GM23338 (cell line): ENCODE measurements around the gene PLPPR2. TPM values are rescaled to one million over a fixed set of nuclear protein-coding genes. Genes with fewer than 3 reads are reported as not detected.

Experiments used
- ATAC-seq: fragments of 200-7000 bp; cut with Tn5 transposase; 3 replicates; pipeline ENCODE4 v1.9.1; 2020
- DNase-seq: peaks from one replicate; pipeline ENCODE4 v3.0.0-alpha.2; 2015; ENCODE audit warnings: low spot score
- H2AFZ ChIP-seq: fragments of 200-600 bp; sonication (generic); 2 replicates; pipeline ENCODE4 v1.8.0; 2016; ENCODE audit warnings: antibody characterized with exemption, mild to moderate bottlenecking, moderate library complexity
- H3F3A ChIP-seq: fragments of 200-600 bp; sonication (generic); replicated peaks from 2 replicates; pipeline ENCODE4 v1.8.0; 2017; ENCODE audit warnings: antibody characterized with exemption, mixed run types, low read depth
- H3K27ac ChIP-seq: fragments of 200-600 bp; sonication (generic); 2 replicates; pipeline ENCODE4 v1.6.1; 2016; ENCODE audit warnings: low read depth
- H3K27me3 ChIP-seq: fragments of 200-600 bp; sonication (generic); 2 replicates; pipeline ENCODE4 v1.8.0; 2016; ENCODE audit warnings: mild to moderate bottlenecking, mixed run types, moderate library complexity; ENCODE audit not compliant: insufficient read depth
- H3K36me3 ChIP-seq: fragments of 200-600 bp; sonication (generic); 2 replicates; pipeline ENCODE4 v1.8.0; 2016; ENCODE audit warnings: mild to moderate bottlenecking; ENCODE audit not compliant: insufficient read depth
- H3K4me1 ChIP-seq: fragments of 200-600 bp; sonication (generic); 2 replicates; pipeline ENCODE4 v1.8.0; 2016; ENCODE audit warnings: mild to moderate bottlenecking, moderate library complexity; ENCODE audit not compliant: insufficient read depth
- H3K4me2 ChIP-seq: fragments of 200-600 bp; sonication (generic); 2 replicates; pipeline ENCODE4 v1.7.1; 2017; ENCODE audit warnings: mixed run types
- H3K4me3 ChIP-seq: fragments of 200-600 bp; sonication (generic); 2 replicates; pipeline ENCODE4 v1.6.1; 2016; ENCODE audit warnings: mixed run types
- H3K79me2 ChIP-seq: fragments of 200-600 bp; sonication (generic); replicated peaks from 2 replicates; pipeline ENCODE4 v1.8.0; 2017; ENCODE audit warnings: mild to moderate bottlenecking; ENCODE audit not compliant: insufficient read depth
- H3K9me2 ChIP-seq: fragments of 200-600 bp; sonication (generic); 2 replicates; pipeline ENCODE4 v1.8.0; 2017; ENCODE audit not compliant: insufficient read depth
- H4K20me1 ChIP-seq: fragments of 200-600 bp; sonication (generic); replicated peaks from 2 replicates; pipeline ENCODE4 v1.8.0; 2017; ENCODE audit warnings: mild to moderate bottlenecking; ENCODE audit not compliant: insufficient read depth
- H3K27ac Mint-ChIP-seq: 2 replicates; pipeline ENCODE4 v1.8.0; 2020; ENCODE audit warnings: inconsistent platforms, mild to moderate bottlenecking, moderate library complexity, mixed read lengths
- H3K27me3 Mint-ChIP-seq: 3 replicates; pipeline ENCODE4 v1.8.0; 2022; ENCODE audit warnings: low read depth, mild to moderate bottlenecking, moderate library complexity, mixed read lengths, inconsistent platforms; ENCODE audit not compliant: insufficient read depth, poor library complexity
- H3K36me3 Mint-ChIP-seq: 3 replicates; pipeline ENCODE4 v1.8.0; 2021; ENCODE audit warnings: low read depth, mild to moderate bottlenecking, inconsistent platforms, moderate library complexity, mixed read lengths
- H3K4me1 Mint-ChIP-seq: 3 replicates; pipeline ENCODE4 v1.8.0; 2020; ENCODE audit warnings: mild to moderate bottlenecking, inconsistent platforms, mixed read lengths
- H3K4me3 Mint-ChIP-seq: 3 replicates; pipeline ENCODE4 v1.8.0; 2021; ENCODE audit warnings: moderate library complexity, mild to moderate bottlenecking, inconsistent platforms, mixed read lengths
- H3K9me3 Mint-ChIP-seq: 3 replicates; pipeline ENCODE4 v1.8.0; 2020; ENCODE audit warnings: moderate library complexity, mild to moderate bottlenecking, inconsistent platforms, mixed read lengths
- EZH2phosphoT487 ChIP-seq: fragments of 200-600 bp; sonication (generic); IDR thresholded peaks from one replicate; pipeline ENCODE4 v1.8.1; 2018; ENCODE audit warnings: antibody characterized with exemption; ENCODE audit not compliant: unreplicated experiment
- NANOG ChIP-seq: IDR thresholded peaks from 2 replicates; pipeline ENCODE4 v1.6.1; 2016; ENCODE audit warnings: antibody characterized with exemption, borderline replicate concordance
- ZNF114 ChIP-seq: fragments of 250-450 bp; sonication (Bioruptor Pico); IDR thresholded peaks from 2 replicates; pipeline ENCODE4 v1.5.0; 2020; ENCODE audit warnings: mild to moderate bottlenecking, moderate library complexity
- polyA plus RNA-seq: library from polyadenylated mRNA; unstranded; fragments of >200 nt; fragmentation: Nextera tagmentation; extraction: Ambion mirVana; gene quantifications from 2 replicates; pipeline ENCODE4 v1.2.1, GENCODE V29; 2016
- total RNA-seq: library from RNA; depleted of rRNA; stranded (reverse); fragments of >200 nt; shearing (Covaris generic); gene quantifications from 2 replicates; pipeline ENCODE4 v1.2.3, GENCODE V29; 2014
- TF ChIP-seq, protein P1 (sequence below): fragments of 250-450 bp; sonication (Bioruptor Pico); IDR thresholded peaks from 2 replicates; pipeline ENCODE4 v1.5.0; 2020; ENCODE audit warnings: mild to moderate bottlenecking, moderate library complexity
- TF ChIP-seq, protein P2 (sequence below): IDR thresholded peaks from 2 replicates; pipeline ENCODE4 v1.6.1; 2016; ENCODE audit warnings: antibody characterized with exemption

PLPPR2 gene
- total and polyA plus RNA-seq, 2 experiments from 2014 or later: 9.0 to 12.0 TPM

DNA sequence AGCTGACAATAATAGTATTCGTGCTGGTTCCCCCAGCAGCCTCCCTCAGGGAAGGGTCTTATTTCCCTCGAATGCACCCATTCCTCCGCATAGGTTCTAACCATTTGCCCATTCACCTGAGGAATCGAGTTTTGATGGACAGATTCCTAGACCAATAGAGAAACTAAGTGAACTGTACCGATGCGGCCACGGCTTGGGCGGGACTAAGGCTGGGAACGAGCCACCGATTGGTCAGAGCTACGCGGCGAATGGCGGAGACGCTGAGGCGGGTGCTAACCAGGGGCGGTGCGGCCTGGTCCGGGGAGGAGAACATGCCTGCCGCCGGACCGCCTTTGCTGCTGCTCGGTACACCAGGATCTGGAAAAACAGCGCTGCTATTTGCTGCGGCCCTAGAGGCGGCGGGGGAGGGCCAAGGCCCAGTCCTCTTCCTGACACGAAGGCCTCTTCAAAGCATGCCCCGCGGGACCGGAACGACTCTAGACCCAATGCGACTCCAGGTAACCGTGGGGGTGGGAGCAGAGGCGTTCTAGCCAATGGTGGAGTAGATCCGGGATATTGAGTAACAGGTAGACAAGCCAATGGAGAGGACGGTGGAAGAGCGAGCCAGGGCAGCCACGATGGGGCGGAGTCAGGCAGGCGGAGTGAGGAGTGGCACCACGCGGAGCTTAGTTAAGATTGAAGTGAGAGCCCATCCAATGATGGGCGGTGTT is 19.4 kb downstream of the PLPPR2 start, which contains the start of gene SWSAP1 (continued):
- TF ChIP-seq, protein P1, sequence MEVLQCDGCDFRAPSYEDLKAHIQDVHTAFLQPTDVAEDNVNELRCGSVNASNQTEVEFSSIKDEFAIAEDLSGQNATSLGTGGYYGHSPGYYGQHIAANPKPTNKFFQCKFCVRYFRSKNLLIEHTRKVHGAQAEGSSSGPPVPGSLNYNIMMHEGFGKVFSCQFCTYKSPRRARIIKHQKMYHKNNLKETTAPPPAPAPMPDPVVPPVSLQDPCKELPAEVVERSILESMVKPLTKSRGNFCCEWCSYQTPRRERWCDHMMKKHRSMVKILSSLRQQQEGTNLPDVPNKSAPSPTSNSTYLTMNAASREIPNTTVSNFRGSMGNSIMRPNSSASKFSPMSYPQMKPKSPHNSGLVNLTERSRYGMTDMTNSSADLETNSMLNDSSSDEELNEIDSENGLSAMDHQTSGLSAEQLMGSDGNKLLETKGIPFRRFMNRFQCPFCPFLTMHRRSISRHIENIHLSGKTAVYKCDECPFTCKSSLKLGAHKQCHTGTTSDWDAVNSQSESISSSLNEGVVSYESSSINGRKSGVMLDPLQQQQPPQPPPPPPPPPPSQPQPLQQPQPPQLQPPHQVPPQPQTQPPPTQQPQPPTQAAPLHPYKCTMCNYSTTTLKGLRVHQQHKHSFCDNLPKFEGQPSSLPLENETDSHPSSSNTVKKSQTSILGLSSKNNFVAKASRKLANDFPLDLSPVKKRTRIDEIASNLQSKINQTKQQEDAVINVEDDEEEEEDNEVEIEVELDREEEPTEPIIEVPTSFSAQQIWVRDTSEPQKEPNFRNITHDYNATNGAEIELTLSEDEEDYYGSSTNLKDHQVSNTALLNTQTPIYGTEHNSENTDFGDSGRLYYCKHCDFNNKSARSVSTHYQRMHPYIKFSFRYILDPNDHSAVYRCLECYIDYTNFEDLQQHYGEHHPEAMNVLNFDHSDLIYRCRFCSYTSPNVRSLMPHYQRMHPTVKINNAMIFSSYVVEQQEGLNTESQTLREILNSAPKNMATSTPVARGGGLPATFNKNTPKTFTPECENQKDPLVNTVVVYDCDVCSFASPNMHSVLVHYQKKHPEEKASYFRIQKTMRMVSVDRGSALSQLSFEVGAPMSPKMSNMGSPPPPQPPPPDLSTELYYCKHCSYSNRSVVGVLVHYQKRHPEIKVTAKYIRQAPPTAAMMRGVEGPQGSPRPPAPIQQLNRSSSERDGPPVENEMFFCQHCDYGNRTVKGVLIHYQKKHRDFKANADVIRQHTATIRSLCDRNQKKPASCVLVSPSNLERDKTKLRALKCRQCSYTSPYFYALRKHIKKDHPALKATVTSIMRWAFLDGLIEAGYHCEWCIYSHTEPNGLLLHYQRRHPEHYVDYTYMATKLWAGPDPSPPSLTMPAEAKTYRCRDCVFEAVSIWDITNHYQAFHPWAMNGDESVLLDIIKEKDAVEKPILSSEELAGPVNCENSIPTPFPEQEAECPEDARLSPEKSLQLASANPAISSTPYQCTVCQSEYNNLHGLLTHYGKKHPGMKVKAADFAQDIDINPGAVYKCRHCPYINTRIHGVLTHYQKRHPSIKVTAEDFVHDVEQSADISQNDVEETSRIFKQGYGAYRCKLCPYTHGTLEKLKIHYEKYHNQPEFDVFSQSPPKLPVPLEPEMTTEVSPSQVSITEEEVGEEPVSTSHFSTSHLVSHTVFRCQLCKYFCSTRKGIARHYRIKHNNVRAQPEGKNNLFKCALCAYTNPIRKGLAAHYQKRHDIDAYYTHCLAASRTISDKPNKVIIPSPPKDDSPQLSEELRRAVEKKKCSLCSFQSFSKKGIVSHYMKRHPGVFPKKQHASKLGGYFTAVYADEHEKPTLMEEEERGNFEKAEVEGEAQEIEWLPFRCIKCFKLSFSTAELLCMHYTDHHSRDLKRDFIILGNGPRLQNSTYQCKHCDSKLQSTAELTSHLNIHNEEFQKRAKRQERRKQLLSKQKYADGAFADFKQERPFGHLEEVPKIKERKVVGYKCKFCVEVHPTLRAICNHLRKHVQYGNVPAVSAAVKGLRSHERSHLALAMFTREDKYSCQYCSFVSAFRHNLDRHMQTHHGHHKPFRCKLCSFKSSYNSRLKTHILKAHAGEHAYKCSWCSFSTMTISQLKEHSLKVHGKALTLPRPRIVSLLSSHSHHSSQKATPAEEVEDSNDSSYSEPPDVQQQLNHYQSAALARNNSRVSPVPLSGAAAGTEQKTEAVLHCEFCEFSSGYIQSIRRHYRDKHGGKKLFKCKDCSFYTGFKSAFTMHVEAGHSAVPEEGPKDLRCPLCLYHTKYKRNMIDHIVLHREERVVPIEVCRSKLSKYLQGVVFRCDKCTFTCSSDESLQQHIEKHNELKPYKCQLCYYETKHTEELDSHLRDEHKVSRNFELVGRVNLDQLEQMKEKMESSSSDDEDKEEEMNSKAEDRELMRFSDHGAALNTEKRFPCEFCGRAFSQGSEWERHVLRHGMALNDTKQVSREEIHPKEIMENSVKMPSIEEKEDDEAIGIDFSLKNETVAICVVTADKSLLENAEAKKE (CRISPR knock-in tag): no peak
- TF ChIP-seq NANOG: no peak
- TF ChIP-seq ZNF114 (CRISPR knock-in tag): no peak
- no peak for TF ChIP-seq EZH2phosphoT487

DNA sequence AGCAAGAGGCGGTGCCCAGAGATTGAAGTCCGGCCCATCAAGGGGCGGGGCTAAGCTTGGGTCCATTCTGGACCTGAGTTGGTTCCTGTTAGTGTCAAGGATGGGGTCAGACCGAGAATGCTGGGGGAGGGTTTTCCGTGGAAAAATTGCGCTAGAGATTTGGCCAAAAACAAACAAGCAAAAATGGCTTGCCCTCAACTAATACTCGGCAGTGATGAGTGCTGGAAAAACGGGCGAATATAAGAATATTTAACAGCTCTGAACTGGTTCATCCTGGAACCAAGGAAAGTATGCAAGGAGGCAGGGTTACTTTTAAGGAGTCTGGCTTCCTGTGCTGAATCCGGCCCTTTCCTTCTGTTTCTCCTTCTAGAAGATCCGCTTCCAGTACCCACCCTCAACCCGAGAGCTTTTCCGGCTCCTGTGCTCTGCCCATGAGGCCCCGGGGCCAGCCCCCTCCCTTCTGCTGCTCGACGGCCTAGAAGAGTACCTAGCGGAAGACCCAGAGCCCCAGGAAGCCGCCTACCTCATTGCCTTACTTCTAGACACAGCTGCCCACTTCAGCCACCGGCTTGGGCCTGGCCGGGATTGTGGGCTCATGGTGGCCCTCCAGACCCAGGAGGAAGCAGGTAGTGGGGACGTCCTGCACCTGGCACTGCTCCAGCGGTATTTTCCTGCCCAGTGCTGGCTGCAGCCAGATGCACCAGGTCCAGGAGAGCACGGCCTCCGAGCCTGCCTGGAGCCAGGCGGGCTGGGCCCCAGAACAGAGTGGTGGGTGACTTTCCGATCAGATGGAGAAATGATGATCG is 20.1 kb downstream of the PLPPR2 start:
- H3K4me3 ChIP-seq: peak overlapping the region; percentile 54
- peaks cover 11% of the 10 kb centered on the region for H3F3A ChIP-seq
- no peaks in the 10 kb centered on the region for H3K27me3 ChIP-seq
- ATAC-seq: peak; percentile 36
- Mint-ChIP-seq H3K4me1 (peaks cover 20% of the 10 kb centered on the region), H3K4me3 (no peak overlapping the region), H3K36me3 (peaks cover 15% of the 10 kb centered on the region), H3K27me3 (peaks cover 10% of the 10 kb centered on the region), H3K27ac (no peak overlapping the region), H3K9me3 (no peaks in the 10 kb centered on the region)
- peak overlapping the region; percentile 56 for H3K27ac ChIP-seq
- H3K4me2 ChIP-seq: peak overlapping the region; percentile 77
- peak; percentile 79 for DNase-seq
- H3K79me2 ChIP-seq: peaks cover 10% of the 10 kb centered on the region; the same call in 1 of the 2 replicates
- peaks cover 11% of the 10 kb centered on the region for H3K4me1 ChIP-seq
- no peaks in the 10 kb centered on the region for H3K36me3 ChIP-seq
- H2AFZ ChIP-seq: no peak overlapping the region
- H3K9me2 ChIP-seq: no peaks in the 10 kb centered on the region
- H4K20me1 ChIP-seq: no peaks in the 10 kb centered on the region
- TF ChIP-seq, protein P1 (CRISPR knock-in tag): no peak
- TF ChIP-seq, protein P2, sequence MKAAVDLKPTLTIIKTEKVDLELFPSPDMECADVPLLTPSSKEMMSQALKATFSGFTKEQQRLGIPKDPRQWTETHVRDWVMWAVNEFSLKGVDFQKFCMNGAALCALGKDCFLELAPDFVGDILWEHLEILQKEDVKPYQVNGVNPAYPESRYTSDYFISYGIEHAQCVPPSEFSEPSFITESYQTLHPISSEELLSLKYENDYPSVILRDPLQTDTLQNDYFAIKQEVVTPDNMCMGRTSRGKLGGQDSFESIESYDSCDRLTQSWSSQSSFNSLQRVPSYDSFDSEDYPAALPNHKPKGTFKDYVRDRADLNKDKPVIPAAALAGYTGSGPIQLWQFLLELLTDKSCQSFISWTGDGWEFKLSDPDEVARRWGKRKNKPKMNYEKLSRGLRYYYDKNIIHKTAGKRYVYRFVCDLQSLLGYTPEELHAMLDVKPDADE: peak; percentile 28; the same call in 1 of the 2 replicates
- no peak for TF ChIP-seq NANOG
